MG63 (cell line): ENCODE measurements around the gene TMA7B. TPM values are rescaled to one million over a fixed set of nuclear protein-coding genes. Genes with fewer than 3 reads are reported as not detected.

ENCODE experiments used
- DNase-seq: peaks from one replicate; pipeline ENCODE4 v3.0.0-alpha.2; 2020
- H3K27me3 ChIP-seq: fragments of 250-450 bp; sonication (Bioruptor Pico); 2 replicates; pipeline ENCODE4 v1.5.1; 2020; ENCODE audit warnings: mild to moderate bottlenecking, moderate library complexity
- H3K36me3 ChIP-seq: fragments of 250-450 bp; sonication (Bioruptor Pico); 2 replicates; pipeline ENCODE4 v1.5.1; 2020; ENCODE audit warnings: mild to moderate bottlenecking, moderate library complexity
- H3K4me3 ChIP-seq: fragments of 250-450 bp; sonication (Bioruptor Pico); 2 replicates; pipeline ENCODE4 v1.5.1; 2020; ENCODE audit warnings: mild to moderate bottlenecking, moderate library complexity
- H3K9me3 ChIP-seq: fragments of 250-450 bp; sonication (Bioruptor Pico); 2 replicates; pipeline ENCODE4 v1.5.1; 2020; ENCODE audit warnings: mild to moderate bottlenecking, moderate library complexity
- total RNA-seq: library from RNA; depleted of rRNA; stranded (reverse); fragments of >200 nt; shearing (Covaris generic); gene quantifications from 2 replicates; pipeline ENCODE4 v1.2.3, GENCODE V29; 2014; ENCODE audit warnings: low replicate concordance

TMA7B gene
- total RNA-seq, 1 experiment from 2014 or later: not detected

- no peak for DNase-seq
- Histone ChIP-seq H3K4me3 (no peak overlapping the region), H3K36me3 (no peaks in the 10 kb centered on the region), H3K9me3 (no peaks in the 10 kb centered on the region), H3K27me3 (peaks cover 4% of the 10 kb centered on the region)
These were observed 31.4 kb upstream of the TMA7B start for GRCh38 chr22:39928536-39929520.

DNA sequence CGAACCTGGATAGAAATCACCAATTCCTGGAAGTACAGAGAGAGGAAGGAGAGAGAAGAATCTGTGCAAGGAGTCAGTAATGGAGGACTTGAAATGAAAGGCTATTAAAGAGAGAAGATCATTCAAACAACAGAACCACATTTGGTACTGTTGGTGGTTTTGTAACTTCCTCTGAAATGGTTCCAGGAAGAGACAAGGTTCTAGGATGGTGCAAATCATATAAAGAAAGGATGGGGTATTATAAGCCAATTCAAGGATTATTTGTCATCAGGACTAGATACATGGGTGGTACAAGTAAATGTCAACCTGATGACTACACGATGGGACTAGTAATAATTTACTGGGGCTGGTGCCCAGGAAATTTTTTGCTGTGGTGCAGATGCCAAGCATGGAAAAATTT lies 28.9 kb upstream of the TMA7B start:
- no peaks in the 10 kb centered on the region for H3K9me3 ChIP-seq
- H3K4me3 ChIP-seq: no peak overlapping the region
- peaks cover 17% of the 10 kb centered on the region for H3K27me3 ChIP-seq
- DNase-seq: no peak
- no peaks in the 10 kb centered on the region for H3K36me3 ChIP-seq

DNA sequence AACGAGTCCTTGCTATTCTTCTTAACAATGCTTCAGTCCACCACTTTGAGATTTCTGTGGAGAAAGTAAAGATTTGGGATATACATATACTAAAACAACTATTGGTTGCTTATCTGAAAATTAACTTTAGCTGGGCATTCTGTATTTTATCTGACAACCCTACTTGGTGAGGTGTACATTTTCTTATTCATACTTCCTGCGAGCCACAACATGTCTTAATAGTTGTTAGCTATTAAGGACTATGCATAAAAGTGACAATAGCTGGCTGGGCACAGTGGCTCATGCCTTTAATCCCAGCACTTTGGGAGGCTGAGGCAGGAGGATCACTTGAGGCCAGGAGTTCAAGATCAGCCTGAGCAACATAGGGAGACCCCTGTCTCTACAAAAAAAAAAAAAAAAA lies 28.0 kb upstream of the TMA7B start:
- Histone ChIP-seq H3K9me3 (no peaks in the 10 kb centered on the region), H3K36me3 (no peaks in the 10 kb centered on the region), H3K27me3 (peaks cover 17% of the 10 kb centered on the region), H3K4me3 (no peak overlapping the region)
- DNase-seq: no peak

DNA sequence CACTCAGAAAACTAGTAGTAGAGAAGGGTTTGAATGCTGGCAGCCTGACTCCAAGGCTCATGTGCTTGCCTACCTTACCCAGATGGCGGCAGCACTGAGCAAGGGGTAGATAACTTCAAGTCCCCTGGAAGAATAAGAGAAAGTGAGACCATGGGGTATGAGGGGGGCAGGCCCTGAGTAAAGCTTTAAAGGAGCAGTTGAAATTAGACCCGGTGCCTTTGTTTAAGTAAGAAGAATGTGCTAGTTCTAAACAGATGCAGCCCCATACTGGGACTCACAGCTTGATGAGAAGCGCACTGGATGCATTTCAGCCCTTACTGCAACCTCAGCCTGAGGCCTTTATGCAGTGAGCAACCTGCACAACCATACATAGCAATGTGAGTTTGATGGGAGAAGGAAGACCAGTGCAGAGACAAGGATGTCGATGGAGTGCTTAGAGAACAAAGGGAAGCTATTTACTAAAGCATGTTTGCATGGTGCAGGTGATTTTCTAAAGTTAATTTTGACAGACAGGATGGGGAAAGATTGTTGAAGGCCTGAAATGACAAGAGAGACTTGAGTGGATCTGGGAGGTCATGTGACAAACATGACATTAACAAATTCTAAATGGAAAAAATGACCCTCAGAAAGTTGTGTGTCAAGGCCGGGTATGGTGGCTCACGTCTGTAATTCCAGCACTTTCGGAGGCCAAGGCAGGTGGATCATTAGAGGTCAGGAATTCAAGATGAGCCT lies 27.1 kb upstream of the TMA7B start:
- Histone ChIP-seq H3K9me3 (no peaks in the 10 kb centered on the region), H3K36me3 (no peaks in the 10 kb centered on the region), H3K4me3 (no peak overlapping the region), H3K27me3 (peaks cover 17% of the 10 kb centered on the region)
- no peak for DNase-seq

DNA sequence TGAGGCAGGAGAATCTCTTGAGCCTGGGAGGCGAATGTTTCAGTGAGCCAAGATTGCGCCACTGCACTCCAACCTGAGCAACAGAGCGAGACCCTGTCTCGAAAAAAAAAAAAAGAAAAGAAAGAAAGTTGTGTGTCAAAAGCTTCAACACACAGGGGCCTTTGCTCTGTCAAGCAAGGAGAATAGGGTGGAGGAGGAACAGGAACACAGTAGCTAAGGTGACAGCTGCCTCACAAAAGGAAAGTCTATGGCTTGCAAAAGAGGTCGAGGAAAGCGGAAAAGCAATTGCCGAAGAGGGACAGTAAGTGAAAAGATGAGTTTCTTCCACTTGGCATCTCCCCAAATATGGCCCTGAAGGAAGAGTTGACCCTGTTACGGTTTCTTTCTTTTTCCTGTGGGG lies 26.5 kb upstream of the TMA7B start:
- DNase-seq: no peak
- Histone ChIP-seq H3K9me3 (no peaks in the 10 kb centered on the region), H3K27me3 (peaks cover 17% of the 10 kb centered on the region), H3K36me3 (no peaks in the 10 kb centered on the region), H3K4me3 (no peak overlapping the region)

DNA sequence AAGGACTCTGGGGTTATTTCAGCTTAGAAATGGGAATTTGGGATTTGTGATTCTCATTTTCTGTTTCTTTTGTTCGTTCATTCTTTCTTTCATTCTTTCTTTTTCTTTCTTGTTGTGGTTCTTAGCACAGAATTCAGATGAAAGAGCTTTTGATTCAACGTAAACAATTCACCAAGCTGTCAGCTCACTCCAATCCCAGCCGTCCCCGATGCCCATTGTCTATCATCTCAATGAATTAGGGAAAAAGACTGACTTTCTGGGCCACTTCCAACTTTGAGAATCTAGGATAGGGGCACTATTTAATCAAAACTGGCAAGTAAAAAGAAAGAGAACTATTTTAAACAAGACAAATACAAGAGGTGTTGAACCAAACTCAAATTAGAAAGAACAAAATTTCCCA lies 25.1 kb upstream of the TMA7B start:
- DNase-seq: no peak
- Histone ChIP-seq H3K36me3 (no peaks in the 10 kb centered on the region), H3K27me3 (peaks cover 14% of the 10 kb centered on the region), H3K4me3 (no peak overlapping the region), H3K9me3 (no peaks in the 10 kb centered on the region)

GRCh38 chr22:39935612-39936011 lies 24.6 kb upstream of the TMA7B start:
- no peaks in the 10 kb centered on the region for H3K9me3 ChIP-seq
- DNase-seq: no peak
- no peak overlapping the region for H3K4me3 ChIP-seq
- H3K27me3 ChIP-seq: peaks cover 14% of the 10 kb centered on the region
- no peaks in the 10 kb centered on the region for H3K36me3 ChIP-seq

DNA sequence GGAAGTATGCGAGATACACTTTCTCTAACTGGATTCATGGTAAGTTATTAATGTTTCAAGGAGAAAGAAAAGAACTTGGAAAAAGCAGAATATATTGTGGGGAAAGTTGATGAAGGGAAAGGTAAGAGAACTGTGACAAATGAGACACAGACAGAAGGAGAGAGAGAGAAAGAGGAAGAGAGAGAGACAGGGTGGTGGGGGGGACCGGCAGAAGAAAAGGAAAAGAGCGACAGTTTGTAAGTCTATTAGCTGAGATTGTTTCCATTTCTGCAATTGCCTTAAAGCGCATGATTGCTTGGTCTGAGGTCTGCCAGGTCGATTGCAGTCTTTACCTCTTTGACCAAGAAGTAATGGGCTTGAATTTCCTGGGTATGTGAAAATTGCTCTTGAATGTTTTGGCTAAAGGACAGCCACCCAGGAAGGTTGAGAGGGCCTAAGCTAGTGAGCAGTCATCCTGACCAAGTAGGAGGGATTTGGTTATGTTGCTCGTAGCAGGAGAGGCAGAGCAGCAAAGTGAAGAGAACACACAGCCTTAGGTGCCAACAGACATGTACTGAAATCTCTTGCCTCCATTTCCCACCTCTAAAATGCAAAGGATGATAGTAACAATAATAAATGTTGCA lies 23.6 kb upstream of the TMA7B start:
- no peak for DNase-seq
- Histone ChIP-seq H3K36me3 (no peaks in the 10 kb centered on the region), H3K9me3 (no peaks in the 10 kb centered on the region), H3K4me3 (no peak overlapping the region), H3K27me3 (peaks cover 12% of the 10 kb centered on the region)

DNA sequence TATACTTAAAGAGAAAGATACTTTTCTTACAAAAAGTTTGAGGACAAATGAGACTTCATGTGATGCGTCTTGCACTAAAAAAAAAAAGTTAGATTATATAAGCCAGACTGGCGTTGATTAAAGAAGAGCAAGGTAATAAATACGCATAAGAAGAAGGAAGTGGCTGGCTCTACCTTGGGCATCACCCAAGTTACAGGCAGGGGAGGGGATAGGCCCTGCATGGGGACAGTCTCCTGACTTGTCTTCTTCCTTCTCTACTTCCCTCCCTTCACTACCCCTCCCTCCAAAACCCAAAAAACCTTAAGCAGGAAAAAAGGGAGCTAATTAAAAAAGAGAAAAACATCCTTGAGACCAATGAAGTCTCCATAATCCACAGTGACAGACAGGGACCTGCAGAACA lies 22.3 kb upstream of the TMA7B start:
- peaks cover 12% of the 10 kb centered on the region for H3K27me3 ChIP-seq

GRCh38 chr22:39938509-39939111 lies 21.6 kb upstream of the TMA7B start:
- DNase-seq: no peak
- Histone ChIP-seq H3K27me3 (peaks cover 12% of the 10 kb centered on the region), H3K4me3 (no peak overlapping the region), H3K9me3 (no peaks in the 10 kb centered on the region), H3K36me3 (no peaks in the 10 kb centered on the region)

More for the DNA sequence above, 22.3 kb upstream of the TMA7B start:
- DNase-seq: no peak
- no peak overlapping the region for H3K4me3 ChIP-seq
- H3K9me3 ChIP-seq: no peaks in the 10 kb centered on the region
- H3K36me3 ChIP-seq: no peaks in the 10 kb centered on the region

DNA sequence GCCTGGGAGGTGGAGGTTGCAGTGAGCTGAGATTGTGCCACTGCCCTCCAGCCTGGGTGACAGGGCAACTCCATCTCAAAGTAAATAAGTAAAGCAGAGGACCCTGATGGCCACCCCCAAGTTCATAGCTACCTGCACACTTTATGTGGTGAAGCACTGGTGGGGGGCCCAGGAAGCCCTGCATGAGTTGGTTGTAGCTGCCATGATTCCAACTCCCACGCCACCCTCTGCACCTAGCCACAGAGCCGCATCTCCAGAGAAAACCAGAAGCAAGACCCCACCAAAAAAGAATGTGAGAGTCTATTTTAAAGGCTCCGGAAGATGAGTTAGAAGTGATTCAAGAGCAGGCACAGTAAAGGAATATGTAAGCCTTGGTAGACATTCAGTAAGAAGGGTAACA lies 20.4 kb upstream of the TMA7B start:
- H3K27me3 ChIP-seq: peaks cover 12% of the 10 kb centered on the region
- no peak overlapping the region for H3K4me3 ChIP-seq
- H3K9me3 ChIP-seq: no peaks in the 10 kb centered on the region
- no peak for DNase-seq
- H3K36me3 ChIP-seq: no peaks in the 10 kb centered on the region

GRCh38 chr22:39940757-39941305 lies 19.4 kb upstream of the TMA7B start:
- no peak for DNase-seq
- Histone ChIP-seq H3K4me3 (no peak overlapping the region), H3K36me3 (no peaks in the 10 kb centered on the region), H3K27me3 (peaks cover 2% of the 10 kb centered on the region; the same call in 1 of the 2 replicates), H3K9me3 (no peaks in the 10 kb centered on the region)

GRCh38 chr22:39941601-39942000 lies 18.6 kb upstream of the TMA7B start:
- Histone ChIP-seq H3K4me3 (no peak overlapping the region), H3K9me3 (no peaks in the 10 kb centered on the region), H3K27me3 (no peaks in the 10 kb centered on the region), H3K36me3 (no peaks in the 10 kb centered on the region)
- no peak for DNase-seq

- DNase-seq: no peak
- Histone ChIP-seq H3K27me3 (no peaks in the 10 kb centered on the region), H3K4me3 (no peak overlapping the region), H3K9me3 (no peaks in the 10 kb centered on the region), H3K36me3 (no peaks in the 10 kb centered on the region)
These were observed 17.6 kb upstream of the TMA7B start for GRCh38 chr22:39942439-39943230.

GRCh38 chr22:39943337-39943736 lies 16.9 kb upstream of the TMA7B start:
- Histone ChIP-seq H3K4me3 (no peak overlapping the region), H3K27me3 (no peaks in the 10 kb centered on the region), H3K36me3 (no peaks in the 10 kb centered on the region), H3K9me3 (no peaks in the 10 kb centered on the region)
- DNase-seq: no peak
